Esophagus muscularis mucosa (tissue), 4 donors: ENCODE data around the gene PPME1.

Experiments used
- EP300 ChIP-seq: sonication (generic); formaldehyde crosslinking; IDR thresholded peaks from one replicate; pipeline ENCODE4 v1.6.1; 2017; ENCODE audit warnings: antibody characterized with exemption
- POLR2A ChIP-seq: fragments of 450-650 bp; IDR thresholded peaks from one replicate; pipeline ENCODE4 v1.6.1; 2017; ENCODE audit warnings: antibody characterized with exemption, moderate library complexity, mild to moderate bottlenecking, low read depth
- POLR2AphosphoS5 ChIP-seq, 2 donors: sonication (generic); formaldehyde crosslinking; IDR thresholded peaks; one replicate each; pipeline ENCODE4 v1.6.1; 2017; ENCODE audit warnings: antibody characterized with exemption in 2 of 2
- TF ChIP-seq, protein P1 (sequence below), 3 experiments: fragments of 200-600 bp in 2 of 3; fragments of 450-650 bp in 1 of 3; sonication (generic) in 2 of 3; IDR thresholded peaks; one replicate each; pipeline ENCODE4 v1.5.1; 2017 to 2019; ENCODE audit warnings: antibody characterized with exemption in 3 of 3, mild to moderate bottlenecking in 2 of 3, moderate library complexity in 1 of 3

DNA sequence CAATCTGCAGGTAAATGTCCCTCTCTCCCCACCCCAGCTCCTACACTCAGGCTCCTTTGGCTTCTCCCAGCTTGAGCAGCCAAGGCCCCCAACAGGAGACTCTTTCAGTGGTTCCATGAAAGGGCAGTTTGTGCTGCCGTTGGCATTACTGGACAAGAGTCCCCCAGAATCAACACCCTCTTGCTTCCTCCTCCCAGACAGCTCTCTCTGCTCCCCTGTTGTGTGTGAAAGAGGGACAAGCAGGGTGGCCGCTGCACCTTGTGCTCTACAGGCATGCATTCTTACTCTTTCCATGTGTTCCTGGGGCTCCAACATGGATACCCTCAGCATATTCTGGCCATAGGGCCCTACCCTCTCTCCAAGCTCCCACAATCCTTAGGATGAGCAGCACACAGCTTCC lies 91.6 kb downstream of the PPME1 start:
- TF ChIP-seq POLR2A = no peak
- TF ChIP-seq, protein P1, sequence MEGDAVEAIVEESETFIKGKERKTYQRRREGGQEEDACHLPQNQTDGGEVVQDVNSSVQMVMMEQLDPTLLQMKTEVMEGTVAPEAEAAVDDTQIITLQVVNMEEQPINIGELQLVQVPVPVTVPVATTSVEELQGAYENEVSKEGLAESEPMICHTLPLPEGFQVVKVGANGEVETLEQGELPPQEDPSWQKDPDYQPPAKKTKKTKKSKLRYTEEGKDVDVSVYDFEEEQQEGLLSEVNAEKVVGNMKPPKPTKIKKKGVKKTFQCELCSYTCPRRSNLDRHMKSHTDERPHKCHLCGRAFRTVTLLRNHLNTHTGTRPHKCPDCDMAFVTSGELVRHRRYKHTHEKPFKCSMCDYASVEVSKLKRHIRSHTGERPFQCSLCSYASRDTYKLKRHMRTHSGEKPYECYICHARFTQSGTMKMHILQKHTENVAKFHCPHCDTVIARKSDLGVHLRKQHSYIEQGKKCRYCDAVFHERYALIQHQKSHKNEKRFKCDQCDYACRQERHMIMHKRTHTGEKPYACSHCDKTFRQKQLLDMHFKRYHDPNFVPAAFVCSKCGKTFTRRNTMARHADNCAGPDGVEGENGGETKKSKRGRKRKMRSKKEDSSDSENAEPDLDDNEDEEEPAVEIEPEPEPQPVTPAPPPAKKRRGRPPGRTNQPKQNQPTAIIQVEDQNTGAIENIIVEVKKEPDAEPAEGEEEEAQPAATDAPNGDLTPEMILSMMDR (IDR thresholded peaks at IDR 0.05) = no peak
- TF ChIP-seq POLR2AphosphoS5 (IDR thresholded peaks at IDR 0.05) = no peak
- no peak for TF ChIP-seq EP300
